Neuronal stem cell (in vitro differentiated cells): ENCODE results near the gene CFAP99.
"Not testable (repeated sequence)": the region's sequence is repeated elsewhere in the genome, so short reads cannot be mapped to it uniquely, and the experiment has no call there.

Source experiments
- DNase-seq: peaks from one replicate; pipeline ENCODE4 v3.0.0-alpha.2; 2013; ENCODE audit warnings: low spot score
- H2AFZ ChIP-seq: one replicate; pipeline ENCODE4 v1.6.1; 2013; ENCODE audit warnings: mild to moderate bottlenecking, low read length, inconsistent platforms
- H2AK5ac ChIP-seq: 2 replicates; pipeline ENCODE4 v1.6.1; 2013; ENCODE audit warnings: low read depth, mild to moderate bottlenecking, inconsistent platforms, low read length, moderate library complexity, mixed read lengths
- H2BK120ac ChIP-seq: 2 replicates; pipeline ENCODE4 v1.6.1; 2013; ENCODE audit warnings: low read depth, mild to moderate bottlenecking, inconsistent platforms, low read length, moderate library complexity, mixed read lengths
- H2BK12ac ChIP-seq: one replicate; pipeline ENCODE4 v1.6.1; 2013; ENCODE audit warnings: low read length, inconsistent platforms
- H2BK15ac ChIP-seq: 2 replicates; pipeline ENCODE4 v1.6.1; 2013; ENCODE audit warnings: mild to moderate bottlenecking, low read length, inconsistent platforms, mixed read lengths
- H2BK5ac ChIP-seq: one replicate; pipeline ENCODE4 v1.6.1; 2013; ENCODE audit warnings: inconsistent platforms, mild to moderate bottlenecking, low read length, moderate library complexity
- H3K14ac ChIP-seq: one replicate; pipeline ENCODE4 v1.6.1; 2013; ENCODE audit warnings: low read length, inconsistent platforms
- H3K18ac ChIP-seq: 2 replicates; pipeline ENCODE4 v1.6.1; 2013; ENCODE audit warnings: low read length, inconsistent platforms
- H3K23ac ChIP-seq: 2 replicates; pipeline ENCODE4 v1.6.1; 2013; ENCODE audit warnings: low read depth, mild to moderate bottlenecking, mixed read lengths, low read length, inconsistent platforms; ENCODE audit not compliant: poor library complexity
- H3K27ac ChIP-seq: replicated peaks from 3 replicates; pipeline ENCODE4 v1.5.1; 2013; ENCODE audit warnings: low read length, inconsistent platforms
- H3K27me3 ChIP-seq, 3 experiments: 2 replicates each; pipeline ENCODE4 v1.6.1; 2013; ENCODE audit warnings: low read length in 3 of 3, mild to moderate bottlenecking in 2 of 3, inconsistent platforms in 1 of 3, low read depth in 1 of 3, mixed read lengths in 1 of 3, moderate library complexity in 1 of 3; ENCODE audit not compliant: control insufficient read depth in 3 of 3, insufficient read depth in 3 of 3
- H3K36me3 ChIP-seq, 2 donors: replicated peaks in 1 of 2; 2 replicates each; pipeline ENCODE4 v1.6.1; 2013; ENCODE audit warnings: low read length in 2 of 2; ENCODE audit not compliant: control insufficient read depth in 2 of 2, insufficient read depth in 2 of 2
- H3K4ac ChIP-seq: 2 replicates; pipeline ENCODE4 v1.6.1; 2013; ENCODE audit warnings: inconsistent platforms, mild to moderate bottlenecking, low read length, moderate library complexity
- H3K4me1 ChIP-seq, 2 donors: 1 replicate in 1 of 2; 2 replicates in 1 of 2; pipeline ENCODE4 v1.6.1; 2013; ENCODE audit warnings: low read length in 2 of 2, low read depth in 1 of 2; ENCODE audit not compliant: control insufficient read depth in 2 of 2, insufficient read depth in 1 of 2
- H3K4me2 ChIP-seq: one replicate; pipeline ENCODE4 v1.6.1; 2013; ENCODE audit warnings: mild to moderate bottlenecking, low read length, inconsistent platforms; ENCODE audit not compliant: insufficient read depth, poor library complexity, severe bottlenecking
- H3K4me3 ChIP-seq, 2 donors: 2 replicates each; pipeline ENCODE4 v1.5.1; 2013; ENCODE audit warnings: low read length in 2 of 2, mild to moderate bottlenecking in 2 of 2, inconsistent platforms in 1 of 2, moderate library complexity in 1 of 2
- H3K79me1 ChIP-seq: one replicate; pipeline ENCODE4 v1.6.1; 2013; ENCODE audit warnings: low read depth, mild to moderate bottlenecking, inconsistent platforms, low read length, moderate library complexity
- H3K9ac ChIP-seq: one replicate; pipeline ENCODE4 v1.6.1; 2013; ENCODE audit warnings: mild to moderate bottlenecking, low read depth, low read length, inconsistent platforms; ENCODE audit not compliant: poor library complexity
- H3K9me3 ChIP-seq, 2 donors: replicated peaks in 1 of 2; 2 replicates each; pipeline versions ENCODE3 to v1.6.1; 2013; ENCODE audit warnings: low read length in 2 of 2, mild to moderate bottlenecking in 2 of 2, inconsistent platforms in 1 of 2, low read depth in 1 of 2, mixed read lengths in 1 of 2, moderate library complexity in 1 of 2; ENCODE audit not compliant: control insufficient read depth in 2 of 2, insufficient read depth in 1 of 2
- H4K8ac ChIP-seq: one replicate; pipeline ENCODE4 v1.6.1; 2013; ENCODE audit warnings: low read depth, mild to moderate bottlenecking, inconsistent platforms, low read length, moderate library complexity
- H4K91ac ChIP-seq: one replicate; pipeline ENCODE4 v1.6.1; 2013; ENCODE audit warnings: low read length, low read depth, mild to moderate bottlenecking, inconsistent platforms; ENCODE audit not compliant: poor library complexity
- WGBS, 2 donors: extraction: QIAGEN DNeasy Blood & Tissue Kit; methylation state at CpG; one replicate each; pipeline ENCODE4 v1.1.7; 2013; ENCODE audit warnings: missing lambda C conversion rate in 2 of 2, mixed read lengths in 1 of 2; ENCODE audit not compliant: insufficient read length in 2 of 2, insufficient replicate concordance in 1 of 2; ENCODE audit errors: extremely low coverage in 2 of 2; 5-methylcytosine and 5-hydroxymethylcytosine counted together

The CFAP99 gene

GRCh38 chr4:2428496-2429213, 9.9 kb downstream of the CFAP99 start:
- Histone ChIP-seq H3K4me2 (no peak overlapping the region), H3K79me1 (peaks cover 1% of the 10 kb centered on the region), H3K9me3 (peaks cover 0 to 3% of the 10 kb centered on the region in 2 donors), H2AK5ac (peak overlapping the region; percentile 56), H3K36me3 (no peaks in the 10 kb centered on the region), H3K4me1 (peaks cover 2 to 5% of the 10 kb centered on the region in 2 donors), H2BK15ac (no peak overlapping the region), H3K14ac (no peak overlapping the region), H2BK5ac (no peak overlapping the region), H3K27ac (no peak overlapping the region), H3K9ac (no peak overlapping the region), H2BK12ac (no peak overlapping the region), H2AFZ (peak overlapping the region; percentile 3), H4K91ac (no peak overlapping the region), H2BK120ac (no peak overlapping the region), H3K18ac (peak overlapping the region; percentile 57), H4K8ac (peak overlapping the region; percentile 65), H3K27me3 (peaks cover 0 to 46% (median 0%) of the 10 kb centered on the region in 3 experiments), H3K23ac (no peak overlapping the region), H3K4me3 (no peak overlapping the region), H3K4ac (no peak overlapping the region)
- WGBS, 2 donors: no CpG with 5 or more reads among the region's 25 CpGs
- no peak for DNase-seq

GRCh38 chr4:2429945-2430757, 11.4 kb downstream of the CFAP99 start:
- not testable (repeated sequence) for H4K8ac ChIP-seq, H3K27ac ChIP-seq, H3K4ac ChIP-seq, DNase-seq, H2BK5ac ChIP-seq, H3K4me1 ChIP-seq, H3K9me3 ChIP-seq, H2BK120ac ChIP-seq, H2BK12ac ChIP-seq, H3K18ac ChIP-seq, H2AK5ac ChIP-seq, H3K4me2 ChIP-seq, H3K79me1 ChIP-seq, H3K4me3 ChIP-seq, H3K36me3 ChIP-seq, H3K14ac ChIP-seq, H4K91ac ChIP-seq, H3K9ac ChIP-seq, H2BK15ac ChIP-seq, H3K23ac ChIP-seq, H2AFZ ChIP-seq
- no CpG with 5 or more reads among the region's 49 CpGs for WGBS, 2 donors
- H3K27me3 ChIP-seq: peaks cover 0 to 51% (median 0%) of the 10 kb centered on the region in 3 experiments

GRCh38 chr4:2432004-2432403, 13.2 kb downstream of the CFAP99 start:
- H4K91ac ChIP-seq: no peak overlapping the region
- H3K79me1 ChIP-seq: peaks cover 1% of the 10 kb centered on the region

GRCh38 chr4:2432991-2433530, 14.3 kb downstream of the CFAP99 start:
- Histone ChIP-seq H2BK15ac (peak overlapping the region; percentile 58), H3K36me3 (no peaks in the 10 kb centered on the region), H3K4ac (no peak overlapping the region), H2BK120ac (no peak overlapping the region), H3K9me3 (peaks cover 0 to 3% of the 10 kb centered on the region in 2 donors), H3K18ac (no peak overlapping the region), H3K4me3 (no peak overlapping the region), H2BK12ac (peak overlapping the region; percentile 34), H3K79me1 (peaks cover 1% of the 10 kb centered on the region), H3K14ac (peak overlapping the region; percentile 84), H2AFZ (peak overlapping the region; percentile 76), H2AK5ac (peak overlapping the region; percentile 63), H3K27me3 (peaks cover 0 to 38% (median 0%) of the 10 kb centered on the region in 3 experiments), H3K4me2 (no peak overlapping the region), H4K91ac (no peak overlapping the region), H4K8ac (no peak overlapping the region), H3K23ac (peak overlapping the region; percentile 65), H3K27ac (no peak overlapping the region), H3K4me1 (peaks cover 0 to 5% of the 10 kb centered on the region in 2 donors), H3K9ac (no peak overlapping the region), H2BK5ac (no peak overlapping the region)
- no peak for DNase-seq
- no CpG with 5 or more reads among the region's 20 CpGs for WGBS, 2 donors

More at GRCh38 chr4:2432004-2432403, 13.2 kb downstream of the CFAP99 start:
- no peak for DNase-seq
- Histone ChIP-seq H3K9ac (no peak overlapping the region), H3K23ac (no peak overlapping the region), H2BK5ac (no peak overlapping the region), H3K4ac (no peak overlapping the region), H3K4me3 (no peak overlapping the region), H2AK5ac (no peak overlapping the region), H4K8ac (no peak overlapping the region), H3K9me3 (peaks cover 0 to 3% of the 10 kb centered on the region in 2 donors), H3K18ac (no peak overlapping the region), H3K36me3 (no peaks in the 10 kb centered on the region), H3K14ac (no peak overlapping the region), H3K27me3 (peaks cover 0 to 43% (median 0%) of the 10 kb centered on the region in 3 experiments), H2BK12ac (no peak overlapping the region), H2BK15ac (no peak overlapping the region), H3K27ac (no peak overlapping the region), H3K4me2 (no peak overlapping the region), H2BK120ac (no peak overlapping the region), H3K4me1 (peaks cover 0 to 5% of the 10 kb centered on the region in 2 donors), H2AFZ (no peak overlapping the region)
